ENCODE data around the gene NMNAT2. TPM values are rescaled to one million over a fixed set of nuclear protein-coding genes. Genes with fewer than 3 reads are reported as not detected.

Gene NMNAT2
- total and polyA plus RNA-seq, 2 donors (not counting 3 experiments of a cell fraction or from before 2014, with no cell fraction given) = 0.28 to 0.38 TPM

- Histone ChIP-seq H2AFZ (ENCODE audit: low read depth, low read length) (no peak overlapping the region), H3K4me3 (replicated peaks in 1 of 3; ENCODE audit: insufficient read depth in 1 of 3, low read depth in 1 of 3, low read length in 3 of 3) (no peak overlapping the region), H3K27me3 (ENCODE audit: control insufficient read depth in 2 of 2, insufficient read depth in 2 of 2, low read length in 2 of 2) (peaks cover 15 to 18% of the 10 kb centered on the region in 2 experiments), H3K9me1 (replicated peaks; ENCODE audit: control insufficient read depth, extremely low read depth, insufficient read depth, low read length) (no peaks in the 10 kb centered on the region), H3K27ac (ENCODE audit: insufficient read depth, low read depth, low read length) (no peak overlapping the region), H3K4me2 (ENCODE audit: insufficient read depth, low read length) (no peak overlapping the region), H3K36me3 (ENCODE audit: control insufficient read depth in 2 of 2, extremely low read depth in 1 of 2, insufficient read depth in 2 of 2, low read length in 2 of 2) (no peaks in the 10 kb centered on the region), H3K4me1 (ENCODE audit: control insufficient read depth, extremely low read depth, insufficient read depth, low read length) (peaks cover 7% of the 10 kb centered on the region), H3K9ac (replicated peaks; ENCODE audit: extremely low read depth, insufficient read depth, low read length) (no peak overlapping the region), H3K9me3 (replicated peaks; ENCODE audit: control insufficient read depth, insufficient read depth, low read length) (no peaks in the 10 kb centered on the region), H4K20me1 (replicated peaks; ENCODE audit: control insufficient read depth, extremely low read depth, insufficient read depth, low read length) (no peaks in the 10 kb centered on the region), H3K79me2 (ENCODE audit: control insufficient read depth, insufficient read depth, low read length) (no peaks in the 10 kb centered on the region)
- TF ChIP-seq GATA2 (IDR thresholded peaks at IDR 0.05; ENCODE audit: insufficient read depth, insufficient read length, low read depth, low read length) = no peak
- no peak for TF ChIP-seq MYC (IDR thresholded peaks at IDR 0.05; ENCODE audit: low read depth, low read length)
- TF ChIP-seq JUN (IDR thresholded peaks at IDR 0.05; ENCODE audit: borderline replicate concordance, insufficient read depth, insufficient read length, low read depth) = no peak
- no peak for TF ChIP-seq FOS (IDR thresholded peaks at IDR 0.05; ENCODE audit: borderline replicate concordance, insufficient read depth, low read length)
- TF ChIP-seq EZH2 (IDR thresholded peaks at IDR 0.05; ENCODE audit: borderline replicate concordance, low read depth, low read length, severe bottlenecking) = no peak
- TF ChIP-seq CTCF (IDR thresholded peaks at IDR 0.05; ENCODE audit: extremely low read depth in 1 of 2, insufficient read depth in 1 of 2, low read depth in 1 of 2, low read length in 2 of 2) = no peak
- no peak for TF ChIP-seq POLR2AphosphoS5 (IDR thresholded peaks at IDR 0.05; ENCODE audit: insufficient read depth, low read depth, low read length)
- TF ChIP-seq MAX (IDR thresholded peaks at IDR 0.05; ENCODE audit: insufficient read depth, insufficient read length) = no peak
- no peak for TF ChIP-seq POLR2A (IDR thresholded peaks at IDR 0.05; ENCODE audit: low read depth, low read length)
- dilution Hi-C loops (cut with MboI; ENCODE audit: extremely low pct_ligation_motif_present, low sequenced_read_pairs) = no loop called here
- no TSS peak for BruUV-seq (replicated peaks)
- ChIA-PET POLR2A (no interaction called here), CTCF (interaction anchor here (1.7 kb wide), 1 partner anchor 9 kb away, joined by 4 read pairs; no protein-coding TSS in a partner anchor)
- intact Hi-C loops (cut with micrococcal nuclease) = no loop called here
- no peak for FAIRE-seq
- DNase-seq (ENCODE audit: low read depth, low spot score) = no peak
These were observed 89.8 kb downstream of the NMNAT2 start for GRCh38 chr1:183328371-183328770.
